Measurements from ENCODE around the gene ARHGAP27.
A peak's percentile ranks its signal among the peaks of the same experiment; 100 is the strongest.

ARHGAP27 gene

DNA sequence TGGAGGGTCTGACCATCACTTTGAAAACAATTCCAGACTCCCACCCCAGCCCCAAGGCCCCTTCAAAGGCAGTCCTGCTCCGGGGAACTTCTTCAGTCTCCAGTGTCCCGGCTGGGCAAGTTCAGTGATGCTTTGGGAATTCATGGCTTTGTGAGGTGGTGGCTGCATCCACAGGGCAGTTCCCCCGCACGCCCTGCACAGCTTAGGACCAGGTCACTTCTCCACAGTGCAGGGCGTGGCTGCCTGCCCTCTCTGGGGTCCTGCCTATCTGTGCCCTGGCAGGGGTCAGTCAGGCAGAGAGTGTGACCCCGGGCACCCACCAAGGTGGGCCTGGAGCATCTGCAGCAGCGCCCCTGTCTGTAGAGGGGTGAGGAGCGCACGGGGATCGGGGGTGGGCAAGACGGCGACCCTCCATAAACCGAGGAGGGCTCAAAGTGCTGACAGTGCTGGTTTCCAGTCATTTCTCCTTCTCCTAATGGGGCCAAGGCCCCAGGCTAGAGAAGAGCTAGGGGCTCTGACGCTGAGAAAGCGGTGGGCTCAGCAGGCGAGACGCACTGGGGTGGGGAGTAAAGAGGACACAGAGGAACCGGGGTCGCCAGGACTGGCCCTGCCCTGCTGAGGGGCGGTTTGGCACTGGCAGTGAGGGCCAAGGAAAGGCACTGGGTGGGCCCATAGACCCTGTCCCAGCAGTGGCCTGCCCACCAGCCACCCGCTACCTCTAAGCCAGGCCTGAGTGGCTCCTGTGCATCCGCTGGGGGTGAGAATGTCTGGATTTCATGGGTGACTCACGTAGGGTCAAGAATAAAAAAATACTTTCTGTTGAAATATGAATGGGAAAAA, 4.2 kb upstream of the ARHGAP27 start:
- Histone ChIP-seq H3K4me3 (ENCODE audit: insufficient read depth in 1 of 2, low read depth in 1 of 2, low read length in 2 of 2) (no peak overlapping the region), H3K9ac (ENCODE audit: low read length) (no peak overlapping the region), H3K27me3 (ENCODE audit: control insufficient read depth in 1 of 2, insufficient read depth in 1 of 2, low read length in 2 of 2) (no peaks in the 10 kb centered on the region), H4K8ac (ENCODE audit: low read length) (no peak overlapping the region), H3K14ac (ENCODE audit: low read length in 2 of 2) (no peak overlapping the region), H2BK5ac (ENCODE audit: low read depth, low read length, poor library complexity, severe bottlenecking) (no peak overlapping the region), H3K18ac (ENCODE audit: low read depth in 1 of 2, low read length in 2 of 2) (no peak overlapping the region), H3K9me3 (ENCODE audit: control insufficient read depth, low read length) (no peaks in the 10 kb centered on the region), H2BK12ac (ENCODE audit: low read length in 2 of 2) (no peak overlapping the region), H2AK5ac (ENCODE audit: low read length, severe bottlenecking) (no peak overlapping the region), H3K79me1 (replicated peaks; ENCODE audit: low read length, poor library complexity, severe bottlenecking) (no peaks in the 10 kb centered on the region), H3K23ac (ENCODE audit: low read length in 2 of 2) (no peak overlapping the region), H3K36me3 (ENCODE audit: control insufficient read depth in 1 of 2, insufficient read depth in 2 of 2, low read depth in 1 of 2, low read length in 2 of 2) (peaks cover 38 to 58% of the 10 kb centered on the region in 2 experiments), H2BK120ac (ENCODE audit: low read depth, low read length) (no peak overlapping the region), H4K91ac (ENCODE audit: low read length) (no peak overlapping the region), H3K4me2 (ENCODE audit: low read length, poor library complexity, severe bottlenecking) (no peak overlapping the region), H3K4me1 (ENCODE audit: control insufficient read depth, insufficient read depth, low read depth, low read length) (peaks cover 49% of the 10 kb centered on the region), H3K27ac (ENCODE audit: low read length, poor library complexity, severe bottlenecking) (no peak overlapping the region), H2AFZ (ENCODE audit: low read depth, low read length) (no peak overlapping the region), H3K4ac (ENCODE audit: low read depth in 1 of 2, low read length in 2 of 2) (no peak overlapping the region), H2BK15ac (ENCODE audit: low read depth, poor library complexity, severe bottlenecking) (no peak overlapping the region)
- DNase-seq, result peak; percentile 25
- WGBS, result 93% methylated on average over 20 of the region's 23 CpGs

DNA sequence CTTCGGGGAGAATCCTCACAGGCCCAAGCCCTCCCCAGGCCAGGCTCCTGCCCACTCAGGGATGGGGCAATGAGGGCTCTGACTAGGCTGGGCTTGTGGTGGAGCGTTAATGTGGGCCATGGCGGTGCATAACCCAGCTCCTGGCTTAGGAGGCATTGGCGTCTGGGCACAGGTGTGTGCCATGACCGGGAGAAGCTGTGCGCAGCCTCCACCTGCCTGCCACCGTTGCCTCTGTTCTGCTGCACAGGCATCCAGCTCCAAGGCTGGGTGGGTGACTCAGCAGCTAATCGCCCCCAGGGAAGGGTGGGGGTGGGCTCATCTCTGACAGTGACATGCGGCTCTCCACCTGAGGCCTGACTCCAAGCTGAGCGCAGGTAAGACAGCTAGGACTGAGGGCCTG, 3.5 kb upstream of the ARHGAP27 start:
- 91% methylated on average over 9 of the region's 10 CpGs for WGBS
- H3K14ac ChIP-seq (ENCODE audit: low read length in 2 of 2), result no peak overlapping the region
- no peaks in the 10 kb centered on the region for H3K79me1 ChIP-seq (replicated peaks; ENCODE audit: low read length, poor library complexity, severe bottlenecking)
- H3K4me1 ChIP-seq (ENCODE audit: control insufficient read depth, insufficient read depth, low read depth, low read length), result peaks cover 55% of the 10 kb centered on the region
- H3K36me3 ChIP-seq (ENCODE audit: control insufficient read depth in 1 of 2, insufficient read depth in 2 of 2, low read depth in 1 of 2, low read length in 2 of 2), result peaks cover 38 to 58% of the 10 kb centered on the region in 2 experiments
- no peak overlapping the region for H3K27ac ChIP-seq (ENCODE audit: low read length, poor library complexity, severe bottlenecking)
- no peak for DNase-seq
- no peak overlapping the region for H3K9ac ChIP-seq (ENCODE audit: low read length)
- H4K8ac ChIP-seq (ENCODE audit: low read length), result no peak overlapping the region
- H2BK5ac ChIP-seq (ENCODE audit: low read depth, low read length, poor library complexity, severe bottlenecking), result no peak overlapping the region
- no peak overlapping the region for H2BK12ac ChIP-seq (ENCODE audit: low read length in 2 of 2)
- H2BK120ac ChIP-seq (ENCODE audit: low read depth, low read length), result no peak overlapping the region
- no peak overlapping the region for H2AFZ ChIP-seq (ENCODE audit: low read depth, low read length)
- no peak overlapping the region for H3K4ac ChIP-seq (ENCODE audit: low read depth in 1 of 2, low read length in 2 of 2)
- H3K4me3 ChIP-seq (ENCODE audit: insufficient read depth in 1 of 2, low read depth in 1 of 2, low read length in 2 of 2), result no peak overlapping the region
- H3K4me2 ChIP-seq (ENCODE audit: low read length, poor library complexity, severe bottlenecking), result no peak overlapping the region
- H4K91ac ChIP-seq (ENCODE audit: low read length), result no peak overlapping the region
- H2BK15ac ChIP-seq (ENCODE audit: low read depth, poor library complexity, severe bottlenecking), result no peak overlapping the region
- no peak overlapping the region for H3K23ac ChIP-seq (ENCODE audit: low read length in 2 of 2)
- peaks cover 1 to 6% of the 10 kb centered on the region in 2 experiments for H3K27me3 ChIP-seq (ENCODE audit: control insufficient read depth in 1 of 2, insufficient read depth in 1 of 2, low read length in 2 of 2)
- H3K18ac ChIP-seq (ENCODE audit: low read depth in 1 of 2, low read length in 2 of 2), result no peak overlapping the region
- no peaks in the 10 kb centered on the region for H3K9me3 ChIP-seq (ENCODE audit: control insufficient read depth, low read length)
- H2AK5ac ChIP-seq (ENCODE audit: low read length, severe bottlenecking), result no peak overlapping the region

- H3K18ac ChIP-seq (ENCODE audit: low read depth in 1 of 2, low read length in 2 of 2), result no peak overlapping the region
- H3K79me1 ChIP-seq (replicated peaks; ENCODE audit: low read length, poor library complexity, severe bottlenecking), result no peaks in the 10 kb centered on the region
- no peak overlapping the region for H2AK5ac ChIP-seq (ENCODE audit: low read length, severe bottlenecking)
- H2BK120ac ChIP-seq (ENCODE audit: low read depth, low read length), result no peak overlapping the region
- H3K4me1 ChIP-seq (ENCODE audit: control insufficient read depth, insufficient read depth, low read depth, low read length), result peaks cover 58% of the 10 kb centered on the region
- no peaks in the 10 kb centered on the region for H3K9me3 ChIP-seq (ENCODE audit: control insufficient read depth, low read length)
- no peak overlapping the region for H3K4me3 ChIP-seq (ENCODE audit: insufficient read depth in 1 of 2, low read depth in 1 of 2, low read length in 2 of 2)
- no peak overlapping the region for H3K14ac ChIP-seq (ENCODE audit: low read length in 2 of 2)
- no peak overlapping the region for H2BK5ac ChIP-seq (ENCODE audit: low read depth, low read length, poor library complexity, severe bottlenecking)
- peaks cover 5 to 12% of the 10 kb centered on the region in 2 experiments for H3K27me3 ChIP-seq (ENCODE audit: control insufficient read depth in 1 of 2, insufficient read depth in 1 of 2, low read length in 2 of 2)
- H3K4ac ChIP-seq (ENCODE audit: low read depth in 1 of 2, low read length in 2 of 2), result no peak overlapping the region
- no peak overlapping the region for H3K9ac ChIP-seq (ENCODE audit: low read length)
- H2BK12ac ChIP-seq (ENCODE audit: low read length in 2 of 2), result no peak overlapping the region
- DNase-seq, result no peak
- WGBS, result 86% methylated on average over 5 of the region's 5 CpGs
- H4K8ac ChIP-seq (ENCODE audit: low read length), result no peak overlapping the region
- H3K27ac ChIP-seq (ENCODE audit: low read length, poor library complexity, severe bottlenecking), result no peak overlapping the region
- no peak overlapping the region for H3K23ac ChIP-seq (ENCODE audit: low read length in 2 of 2)
- H4K91ac ChIP-seq (ENCODE audit: low read length), result no peak overlapping the region
- H3K36me3 ChIP-seq (ENCODE audit: control insufficient read depth in 1 of 2, insufficient read depth in 2 of 2, low read depth in 1 of 2, low read length in 2 of 2), result peaks cover 38 to 55% of the 10 kb centered on the region in 2 experiments
- no peak overlapping the region for H2BK15ac ChIP-seq (ENCODE audit: low read depth, poor library complexity, severe bottlenecking)
- no peak overlapping the region for H2AFZ ChIP-seq (ENCODE audit: low read depth, low read length)
- no peak overlapping the region for H3K4me2 ChIP-seq (ENCODE audit: low read length, poor library complexity, severe bottlenecking)
These were observed 2.8 kb upstream of the ARHGAP27 start for GRCh38 chr17:45435481-45435880.

- H3K9ac ChIP-seq (ENCODE audit: low read length), result no peak overlapping the region
- H2AFZ ChIP-seq (ENCODE audit: low read depth, low read length), result no peak overlapping the region
- H3K4me2 ChIP-seq (ENCODE audit: low read length, poor library complexity, severe bottlenecking), result peak overlapping the region; percentile 78
- WGBS, result 25% methylated on average over 1 of the region's 4 CpGs
- H2BK5ac ChIP-seq (ENCODE audit: low read depth, low read length, poor library complexity, severe bottlenecking), result no peak overlapping the region
- H3K27me3 ChIP-seq (ENCODE audit: control insufficient read depth in 1 of 2, insufficient read depth in 1 of 2, low read length in 2 of 2), result peaks cover 20 to 30% of the 10 kb centered on the region in 2 experiments
- no peaks in the 10 kb centered on the region for H3K9me3 ChIP-seq (ENCODE audit: control insufficient read depth, low read length)
- no peak overlapping the region for H3K14ac ChIP-seq (ENCODE audit: low read length in 2 of 2)
- H3K4me3 ChIP-seq (ENCODE audit: insufficient read depth in 1 of 2, low read depth in 1 of 2, low read length in 2 of 2), result no peak overlapping the region
- H3K4me1 ChIP-seq (ENCODE audit: control insufficient read depth, insufficient read depth, low read depth, low read length), result peaks cover 59% of the 10 kb centered on the region
- no peak overlapping the region for H2AK5ac ChIP-seq (ENCODE audit: low read length, severe bottlenecking)
- H2BK120ac ChIP-seq (ENCODE audit: low read depth, low read length), result no peak overlapping the region
- H2BK15ac ChIP-seq (ENCODE audit: low read depth, poor library complexity, severe bottlenecking), result peak overlapping the region; percentile 97
- H3K23ac ChIP-seq (ENCODE audit: low read length in 2 of 2), result no peak overlapping the region
- no peak overlapping the region for H4K91ac ChIP-seq (ENCODE audit: low read length)
- no peak overlapping the region for H4K8ac ChIP-seq (ENCODE audit: low read length)
- H3K79me1 ChIP-seq (replicated peaks; ENCODE audit: low read length, poor library complexity, severe bottlenecking), result no peaks in the 10 kb centered on the region
- H3K4ac ChIP-seq (ENCODE audit: low read depth in 1 of 2, low read length in 2 of 2), result no peak overlapping the region
- H3K27ac ChIP-seq (ENCODE audit: low read length, poor library complexity, severe bottlenecking), result no peak overlapping the region
- H2BK12ac ChIP-seq (ENCODE audit: low read length in 2 of 2), result no peak overlapping the region
- no peak overlapping the region for H3K18ac ChIP-seq (ENCODE audit: low read depth in 1 of 2, low read length in 2 of 2)
- no peak for DNase-seq
- peaks cover 28 to 36% of the 10 kb centered on the region in 2 experiments for H3K36me3 ChIP-seq (ENCODE audit: control insufficient read depth in 1 of 2, insufficient read depth in 2 of 2, low read depth in 1 of 2, low read length in 2 of 2)
These were observed 477 bp upstream of the ARHGAP27 start for GRCh38 chr17:45433159-45433535.

Measured in mesenchymal stem cell (in vitro differentiated cells and primary cell).